OCI-LY7 (cell line): ENCODE results near the gene SEPTIN10. TPM values are rescaled to one million over a fixed set of nuclear protein-coding genes. Genes with fewer than 3 reads are reported as not detected.

Experiments used
- BruUV-seq: library from RNA; stranded (reverse); fragments of 400-500 nt; replicated peaks from 2 replicates; lab custom pipeline; 2021; lab: Mats Ljungman, UMichigan
- CTCF ChIA-PET: fragments of 300-600 bp; sonication (Branson Sonifier 250); formaldehyde crosslinking; loops from one replicate; lab custom pipeline; 2022; ENCODE audit warnings: antibody characterized with exemption; ENCODE audit not compliant: unreplicated experiment; lab: Charles Lee
- POLR2A ChIA-PET: fragments of 300-600 bp; sonication (Branson Sonifier 250); formaldehyde crosslinking; loops from one replicate; lab custom pipeline; 2022; ENCODE audit warnings: antibody characterized with exemption; lab: Charles Lee
- DNase-seq: peaks from one replicate; pipeline ENCODE4 v3.0.0-alpha.2; 2015; ENCODE audit warnings: low spot score
- H2AFZ ChIP-seq: fragments of 200-600 bp; sonication (generic), shearing (Covaris generic); 2 replicates; pipeline ENCODE4 v1.6.1; 2014; ENCODE audit warnings: mild to moderate bottlenecking, antibody characterized with exemption, low read length, moderate library complexity
- H3K27ac ChIP-seq: fragments of 200-600 bp; sonication (generic); 2 replicates; pipeline ENCODE4 v1.5.1; 2014; ENCODE audit warnings: mixed run types, low read depth, mild to moderate bottlenecking, moderate library complexity, low read length, inconsistent platforms; ENCODE audit not compliant: poor library complexity, severe bottlenecking
- H3K36me3 ChIP-seq: fragments of 200-600 bp; sonication (generic); 2 replicates; pipeline ENCODE4 v1.6.1; 2014; ENCODE audit warnings: mild to moderate bottlenecking, antibody characterized with exemption, low read length, moderate library complexity, mixed read lengths; ENCODE audit not compliant: insufficient read depth
- H3K4me1 ChIP-seq: fragments of 200-600 bp; sonication (generic); 2 replicates; pipeline ENCODE4 v1.5.1; 2014; ENCODE audit warnings: mild to moderate bottlenecking, low read length; ENCODE audit not compliant: insufficient read depth, poor library complexity, severe bottlenecking
- H3K4me2 ChIP-seq: fragments of 200-600 bp; sonication (generic); 2 replicates; pipeline ENCODE4 v1.6.1; 2014; ENCODE audit warnings: mild to moderate bottlenecking, low read length
- H3K4me3 ChIP-seq: fragments of 200-600 bp; sonication (generic); 2 replicates; pipeline ENCODE4 v1.5.1; 2014; ENCODE audit warnings: mild to moderate bottlenecking, low read depth, low read length; ENCODE audit not compliant: poor library complexity, severe bottlenecking
- H3K79me2 ChIP-seq: fragments of 200-600 bp; sonication (generic); 2 replicates; pipeline ENCODE4 v1.6.1; 2016; ENCODE audit warnings: low read depth, mild to moderate bottlenecking, low read length, moderate library complexity, mixed read lengths; ENCODE audit not compliant: insufficient read depth
- H3K9me2 ChIP-seq: fragments of 200-600 bp; sonication (generic); 2 replicates; pipeline ENCODE4 v1.6.1; 2016; ENCODE audit warnings: mild to moderate bottlenecking, low read length, mixed read lengths; ENCODE audit not compliant: insufficient read depth
- H3K9me3 ChIP-seq: fragments of 200-600 bp; sonication (generic); 2 replicates; pipeline ENCODE4 v1.6.1; 2014; ENCODE audit warnings: mild to moderate bottlenecking, mixed run types, low read length, mixed read lengths
- H4K20me1 ChIP-seq: fragments of 200-600 bp; sonication (generic); 2 replicates; pipeline ENCODE4 v1.6.1; 2014; ENCODE audit warnings: mild to moderate bottlenecking, antibody characterized with exemption, low read length, moderate library complexity, mixed read lengths; ENCODE audit not compliant: insufficient read depth
- CTCF ChIP-seq: fragments of 200-600 bp; sonication (generic); conservative IDR thresholded peaks from 2 replicates; pipeline ENCODE4 v1.5.1; 2014; ENCODE audit warnings: mild to moderate bottlenecking, antibody characterized with exemption, low read length, moderate library complexity, mixed read lengths
- EZH2phosphoT487 ChIP-seq: fragments of 200-600 bp; sonication (generic); IDR thresholded peaks from 2 replicates; pipeline ENCODE4 v1.6.1; 2018; ENCODE audit warnings: low read depth, borderline replicate concordance, mild to moderate bottlenecking, mixed run types, antibody characterized with exemption, low read length, moderate library complexity, mixed read lengths
- intact Hi-C: fragments of 100-400 bp; cut with micrococcal nuclease; formaldehyde crosslinking; loops from one replicate; pipeline ENCODE4 v1.10.0; 2022; ENCODE audit not compliant: unreplicated experiment
- total RNA-seq, 2 experiments: library from RNA; depleted of rRNA in 1 of 2; stranded (reverse); fragments of >200 nt in 1 of 2; shearing (Covaris generic) in 1 of 2; gene quantifications; 2 replicates each; pipeline ENCODE4 v1.2.3, GENCODE V29; 2014 to 2022

Gene SEPTIN10
- total RNA-seq, 2 experiments from 2014 or later, result not detected

DNA sequence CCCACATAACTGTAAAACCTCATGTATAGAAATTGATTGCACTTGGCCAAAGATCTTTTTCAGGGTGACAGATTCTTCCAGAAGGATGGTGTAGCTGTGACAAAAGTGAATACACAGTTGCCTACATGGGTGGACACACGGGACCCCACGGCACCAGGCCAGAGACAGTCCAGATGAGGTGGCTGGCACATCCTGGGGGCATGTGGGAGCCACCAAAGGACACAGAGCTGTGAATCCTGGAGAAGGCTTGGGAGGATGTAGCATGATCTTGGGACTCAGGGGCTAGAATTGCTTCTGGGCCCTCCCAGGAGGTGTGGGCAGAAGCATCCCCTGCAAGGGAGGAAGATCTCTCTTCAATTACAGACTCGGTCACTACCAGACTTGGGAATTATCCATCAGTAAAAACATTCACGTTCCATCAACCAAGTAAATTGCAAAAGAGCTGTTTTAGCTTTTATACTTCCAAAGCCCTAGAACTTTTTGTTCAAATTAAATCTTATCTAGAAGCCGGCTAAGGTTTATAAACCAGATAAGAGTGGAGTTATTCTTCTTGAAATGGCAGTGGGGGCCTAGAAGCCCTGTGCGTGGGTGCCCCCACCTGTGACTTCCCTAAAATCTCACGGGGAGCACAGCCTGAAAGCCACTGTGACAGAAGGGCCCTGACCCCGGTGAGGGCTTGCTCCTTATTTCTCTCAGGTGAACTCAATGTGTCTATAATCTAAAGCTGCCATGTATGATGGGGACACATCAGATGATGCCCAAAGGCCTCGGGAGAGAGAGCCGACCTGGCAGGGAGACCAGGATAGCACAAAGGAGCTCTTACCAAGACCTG, 81.7 kb downstream of the SEPTIN10 start:
- no peak overlapping the region for H2AFZ ChIP-seq
- no peak overlapping the region for H3K4me3 ChIP-seq
- TF ChIP-seq CTCF (no peak), EZH2phosphoT487 (no peak)
- H4K20me1 ChIP-seq, result no peaks in the 10 kb centered on the region
- no peaks in the 10 kb centered on the region for H3K9me3 ChIP-seq
- BruUV-seq, result no TSS peak
- no peaks in the 10 kb centered on the region for H3K79me2 ChIP-seq
- POLR2A ChIA-PET, result interaction anchor here (0.7 kb wide), 1 partner anchor 9 kb away, joined by 3 read pairs; no protein-coding TSS in a partner anchor
- no peaks in the 10 kb centered on the region for H3K4me1 ChIP-seq
- intact Hi-C loops, result no loop called here
- H3K9me2 ChIP-seq, result no peaks in the 10 kb centered on the region
- H3K4me2 ChIP-seq, result no peak overlapping the region
- no peaks in the 10 kb centered on the region for H3K36me3 ChIP-seq
- no peak for DNase-seq
- CTCF ChIA-PET, result no interaction called here
- no peak overlapping the region for H3K27ac ChIP-seq

DNA sequence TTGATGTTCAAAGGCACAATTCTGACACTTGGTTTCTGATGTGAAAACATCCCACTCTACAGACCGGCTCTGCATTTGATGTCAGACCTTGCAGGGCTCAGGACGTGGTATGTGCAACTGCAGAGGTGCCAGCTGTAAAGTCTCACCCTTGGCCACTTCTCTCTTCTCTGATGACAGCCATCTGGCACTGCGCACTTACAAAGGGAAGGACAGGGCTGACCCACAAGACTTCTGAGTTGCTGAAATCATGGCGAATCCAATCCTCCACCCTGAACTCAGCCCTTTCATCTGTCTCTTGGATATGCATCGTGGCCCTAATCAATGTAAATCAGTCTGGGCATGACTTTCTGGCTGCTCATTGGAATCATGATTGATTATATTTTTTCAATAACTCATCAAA, 82.5 kb downstream of the SEPTIN10 start:
- ChIA-PET CTCF (no interaction called here), POLR2A (no interaction called here)
- no peak for DNase-seq
- no peaks in the 10 kb centered on the region for H3K9me3 ChIP-seq
- no peaks in the 10 kb centered on the region for H3K79me2 ChIP-seq
- H3K36me3 ChIP-seq, result no peaks in the 10 kb centered on the region
- intact Hi-C loops, result no loop called here
- no TSS peak for BruUV-seq
- H3K4me3 ChIP-seq, result no peak overlapping the region
- H3K27ac ChIP-seq, result no peak overlapping the region
- no peak overlapping the region for H2AFZ ChIP-seq
- H4K20me1 ChIP-seq, result no peaks in the 10 kb centered on the region
- H3K4me1 ChIP-seq, result no peaks in the 10 kb centered on the region
- TF ChIP-seq EZH2phosphoT487 (no peak), CTCF (no peak)
- H3K9me2 ChIP-seq, result no peaks in the 10 kb centered on the region
- no peak overlapping the region for H3K4me2 ChIP-seq

DNA sequence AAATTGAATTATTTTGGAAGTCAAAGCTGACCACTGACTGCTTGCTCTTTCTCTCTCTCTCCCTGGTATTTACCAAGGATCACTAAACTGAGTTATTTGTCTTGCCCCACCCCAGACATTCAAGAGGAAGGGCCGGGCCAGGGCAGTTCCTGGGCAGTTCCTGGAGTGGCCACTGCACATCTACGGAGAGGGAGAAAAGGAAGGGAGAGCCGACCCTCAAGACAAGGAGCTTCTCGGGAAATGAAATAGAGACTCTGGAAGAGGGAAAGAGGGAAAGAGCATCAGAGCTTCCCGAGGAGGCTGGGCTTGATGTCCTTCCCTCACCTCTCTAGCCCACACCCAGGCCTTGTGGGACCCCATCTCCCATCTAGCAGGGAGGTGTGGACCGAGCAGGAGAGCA, 83.1 kb downstream of the SEPTIN10 start:
- BruUV-seq, result no TSS peak
- Histone ChIP-seq H2AFZ (no peak overlapping the region), H3K36me3 (no peaks in the 10 kb centered on the region), H3K79me2 (no peaks in the 10 kb centered on the region), H3K4me1 (no peaks in the 10 kb centered on the region), H3K9me3 (no peaks in the 10 kb centered on the region), H3K4me3 (no peak overlapping the region), H3K27ac (no peak overlapping the region), H3K4me2 (no peak overlapping the region), H3K9me2 (no peaks in the 10 kb centered on the region), H4K20me1 (no peaks in the 10 kb centered on the region)
- no peak for TF ChIP-seq EZH2phosphoT487
- TF ChIP-seq CTCF, result no peak
- no peak for DNase-seq
- intact Hi-C loops, result no loop called here
- CTCF ChIA-PET, result no interaction called here
- POLR2A ChIA-PET, result no interaction called here
